Fibroblast of gingiva (primary cell): ENCODE results near the gene AFDN.

Experiments used
- DNase-seq: peaks from one replicate; pipeline ENCODE4 v3.0.0-alpha.2; 2011; ENCODE audit warnings: low read depth

AFDN gene

GRCh38 chr6:167826896-167827582 is at the start of gene AFDN:
Gene AFDN (plus strand): TSS chr6:167826911. CDS start chr6:167827133, 222 bp downstream.
- no peak for DNase-seq

DNA sequence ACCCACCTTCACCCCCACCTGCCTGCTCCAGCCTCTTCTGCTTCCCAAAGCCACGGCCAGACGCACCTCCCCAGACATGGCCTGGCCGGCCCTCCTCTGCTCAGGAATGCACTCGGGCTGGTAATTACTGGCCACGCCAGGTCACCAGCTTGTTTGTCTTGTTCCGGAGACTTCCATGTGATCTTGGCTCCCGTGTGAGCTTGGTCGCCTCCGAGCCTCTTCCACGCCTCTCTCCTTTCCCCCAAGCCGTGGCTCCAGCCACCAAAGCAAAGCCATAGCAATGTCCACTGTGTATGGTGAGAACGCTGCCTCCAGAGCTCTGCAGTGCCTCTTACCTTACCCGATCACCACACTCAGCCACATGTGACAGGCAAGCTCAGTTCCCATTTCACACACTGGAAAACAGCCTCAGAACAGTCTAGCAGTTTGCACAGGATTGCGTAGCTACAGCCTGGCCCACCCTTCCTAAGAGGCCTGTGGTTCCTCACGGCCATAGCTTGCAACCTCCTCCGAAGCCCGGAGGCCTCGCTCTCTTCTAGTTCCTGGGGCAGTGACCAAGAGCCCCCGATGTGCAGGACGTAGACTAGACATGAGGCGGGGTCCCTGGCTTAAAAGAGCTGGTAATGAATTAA is 48.1 kb upstream of the AFDN start:
- DNase-seq: no peak

DNA sequence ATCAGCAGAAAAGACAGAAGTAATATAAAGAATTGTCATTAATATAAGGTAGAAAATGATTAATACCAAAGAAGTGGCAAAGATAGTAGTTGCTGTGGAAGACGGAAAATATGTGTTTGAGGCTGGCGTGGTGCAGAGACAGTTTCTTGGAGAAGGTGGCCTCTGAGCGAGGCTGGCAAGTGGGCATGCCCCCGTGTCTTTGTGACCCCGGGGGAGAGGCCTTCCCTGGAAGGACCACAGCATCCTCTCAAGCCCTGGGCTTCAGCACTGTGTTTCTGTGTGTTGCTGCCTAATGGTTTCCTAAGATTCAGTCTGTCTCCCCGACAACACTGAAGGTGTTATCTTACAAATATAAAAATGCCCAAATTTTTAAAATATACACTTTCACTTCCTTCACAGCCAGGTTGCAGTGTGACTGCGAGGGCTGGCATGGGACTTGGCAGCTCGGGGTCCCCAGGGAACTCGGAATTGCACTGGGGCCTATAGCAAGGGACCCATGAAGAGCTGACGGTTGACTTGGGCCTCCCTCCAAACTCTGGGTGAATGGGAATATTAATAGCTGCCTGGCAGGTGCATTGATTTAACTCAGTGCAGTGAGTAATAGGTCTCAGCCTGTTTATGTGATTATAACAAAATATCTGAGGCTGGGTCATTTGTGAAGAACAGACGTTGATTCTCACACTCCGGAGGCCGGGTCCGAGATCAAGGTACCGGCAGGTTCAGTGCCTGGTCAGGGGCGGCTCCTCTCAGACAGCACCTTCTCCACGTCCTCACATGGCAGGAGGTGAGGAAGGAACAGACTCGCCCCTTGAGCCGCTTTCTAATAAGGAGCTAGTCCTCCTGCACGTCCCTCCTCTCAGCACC is 47.4 kb upstream of the AFDN start:
- DNase-seq: no peak

DNA sequence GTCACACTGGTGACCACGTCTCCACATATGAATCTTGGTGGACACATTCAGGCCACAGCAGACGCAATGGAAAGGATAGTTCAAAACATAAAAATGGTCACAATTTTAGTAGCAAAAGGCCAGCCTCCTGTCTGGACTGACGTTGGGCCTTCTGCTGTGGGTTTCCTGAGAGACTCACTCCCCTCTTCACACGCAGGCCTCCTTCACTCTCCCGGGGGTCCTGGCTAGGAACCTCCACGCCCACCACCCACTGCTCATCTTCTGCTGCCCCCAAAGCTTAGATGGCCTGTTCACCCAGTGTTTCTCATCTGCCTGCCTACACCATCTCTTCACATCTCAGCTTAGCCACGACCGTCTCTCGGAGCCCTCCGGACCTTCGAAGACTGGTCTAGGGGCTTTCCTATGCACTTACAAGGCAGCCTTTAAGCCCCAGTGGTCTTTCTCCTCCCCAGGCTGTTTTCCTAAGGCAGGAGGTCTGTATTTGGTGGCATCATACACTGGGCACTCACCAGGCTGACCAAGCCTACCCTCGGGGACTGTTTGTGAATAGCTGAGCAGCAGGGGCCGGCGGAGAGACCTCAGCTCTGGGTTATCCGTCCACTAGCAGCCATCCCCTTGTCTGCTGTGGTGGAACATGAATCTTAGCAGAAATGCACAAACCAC is 46.6 kb upstream of the AFDN start:
- DNase-seq: no peak

- DNase-seq: no peak
These were observed 45.5 kb upstream of the AFDN start for GRCh38 chr6:167781066-167781767.

GRCh38 chr6:167781868-167782267 is 44.8 kb upstream of the AFDN start:
- no peak for DNase-seq

DNA sequence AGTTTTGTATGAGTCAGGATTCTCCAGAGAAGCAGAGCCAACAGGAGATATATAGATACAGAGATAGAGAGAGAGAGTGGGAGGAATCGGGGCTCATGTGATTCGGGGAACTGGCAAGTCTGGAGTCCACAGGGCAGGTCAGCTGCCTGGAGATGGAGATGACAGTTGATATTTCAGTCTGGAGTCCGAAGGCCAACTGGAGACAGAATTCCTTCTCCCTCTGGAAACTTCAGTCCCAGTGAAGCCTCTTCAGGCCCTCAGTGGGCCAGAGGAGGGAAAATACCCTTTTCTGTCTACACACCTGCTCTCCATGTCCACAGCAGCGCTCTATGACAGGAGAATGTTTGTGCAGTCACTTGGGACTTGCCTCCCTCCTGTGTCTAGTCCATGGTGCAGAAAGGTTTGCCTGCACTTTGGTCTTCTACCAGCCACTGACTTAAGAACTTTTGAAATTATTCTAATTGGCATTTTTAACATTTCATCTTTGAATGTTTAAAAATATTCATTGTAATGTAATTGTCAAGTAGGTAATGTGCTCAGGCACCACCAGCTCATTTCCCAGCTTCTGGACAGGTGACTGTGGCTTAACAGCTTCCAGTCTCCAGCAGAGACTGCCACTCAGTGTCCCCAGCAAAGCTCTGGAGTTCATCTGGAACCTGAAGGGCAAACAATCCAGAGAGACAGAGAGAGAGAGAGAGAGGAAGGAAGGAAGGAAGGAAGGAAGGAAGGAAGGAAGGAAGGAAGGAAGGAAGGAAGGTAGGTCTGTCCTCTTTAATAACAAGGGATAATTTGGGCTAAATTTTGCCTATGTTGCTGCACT is 43.8 kb upstream of the AFDN start:
- DNase-seq: no peak

- no peak for DNase-seq
These were observed 39.6 kb upstream of the AFDN start for GRCh38 chr6:167786853-167787675.

DNA sequence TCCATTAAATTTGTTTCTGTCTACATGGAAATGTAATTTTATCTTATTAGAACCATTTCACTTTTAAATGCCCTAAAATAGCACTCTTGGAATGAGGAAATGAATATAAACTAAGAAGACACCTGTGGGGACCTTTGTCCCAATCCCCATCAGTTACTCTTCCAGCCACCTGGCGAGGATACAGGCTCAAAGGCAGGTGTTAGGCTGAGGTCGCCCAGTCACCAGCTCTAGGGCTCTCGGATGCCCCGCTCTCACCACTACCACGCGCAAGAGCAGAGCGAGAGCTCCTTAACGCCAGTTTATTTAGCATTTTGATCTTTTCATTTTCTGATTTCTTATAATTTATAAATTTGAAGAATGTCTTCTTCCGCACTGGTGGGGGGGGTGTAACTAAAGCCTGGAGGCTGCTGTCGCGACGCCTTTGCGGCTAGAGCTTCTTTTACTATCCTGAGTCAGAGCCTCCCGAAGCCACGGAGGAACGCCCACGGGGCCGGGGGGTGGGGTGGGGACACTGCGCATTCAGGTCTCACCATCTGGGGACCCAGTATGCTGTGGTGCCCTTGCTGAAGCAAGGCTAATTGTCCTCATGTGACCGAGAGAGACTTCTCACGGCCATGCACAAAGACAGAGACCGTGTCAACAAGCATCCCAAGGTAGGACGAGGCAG is 38.7 kb upstream of the AFDN start:
- DNase-seq: no peak

DNA sequence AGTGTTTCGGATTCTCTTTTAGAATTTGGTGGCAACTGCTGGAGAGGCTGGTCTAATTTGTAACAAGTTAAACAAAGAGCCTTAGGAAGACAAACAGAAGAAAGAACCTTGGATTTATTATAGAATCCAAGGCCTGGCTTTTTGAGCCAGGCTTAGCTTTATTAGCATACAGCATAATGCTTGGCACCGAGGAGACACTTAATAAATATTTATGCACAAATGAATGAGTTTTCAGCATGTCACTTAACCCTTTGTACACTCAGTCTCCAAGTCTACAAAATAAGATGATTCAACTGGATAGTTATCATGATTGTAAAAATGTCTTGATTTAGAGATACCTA is 38.2 kb upstream of the AFDN start:
- DNase-seq: no peak

DNA sequence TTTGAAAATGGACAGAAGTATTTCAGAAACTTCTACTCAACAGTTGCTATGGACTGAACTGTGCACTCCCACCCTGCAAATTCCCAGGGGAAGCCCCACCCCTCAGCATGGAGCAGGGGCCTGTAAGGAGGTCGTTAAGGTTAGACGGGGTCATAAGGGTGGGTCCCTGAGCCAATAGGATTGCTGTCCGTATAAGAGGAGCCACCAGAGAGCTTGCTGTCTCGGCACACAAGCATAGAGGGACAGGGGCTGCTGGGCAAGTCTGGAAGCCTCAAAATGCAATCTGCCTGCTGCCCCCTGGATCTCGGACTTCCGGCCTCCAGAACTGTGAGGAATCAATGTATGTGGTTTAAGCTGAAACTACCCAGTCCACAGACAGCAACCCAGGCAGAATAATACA is 37.4 kb upstream of the AFDN start:
- no peak for DNase-seq

DNA sequence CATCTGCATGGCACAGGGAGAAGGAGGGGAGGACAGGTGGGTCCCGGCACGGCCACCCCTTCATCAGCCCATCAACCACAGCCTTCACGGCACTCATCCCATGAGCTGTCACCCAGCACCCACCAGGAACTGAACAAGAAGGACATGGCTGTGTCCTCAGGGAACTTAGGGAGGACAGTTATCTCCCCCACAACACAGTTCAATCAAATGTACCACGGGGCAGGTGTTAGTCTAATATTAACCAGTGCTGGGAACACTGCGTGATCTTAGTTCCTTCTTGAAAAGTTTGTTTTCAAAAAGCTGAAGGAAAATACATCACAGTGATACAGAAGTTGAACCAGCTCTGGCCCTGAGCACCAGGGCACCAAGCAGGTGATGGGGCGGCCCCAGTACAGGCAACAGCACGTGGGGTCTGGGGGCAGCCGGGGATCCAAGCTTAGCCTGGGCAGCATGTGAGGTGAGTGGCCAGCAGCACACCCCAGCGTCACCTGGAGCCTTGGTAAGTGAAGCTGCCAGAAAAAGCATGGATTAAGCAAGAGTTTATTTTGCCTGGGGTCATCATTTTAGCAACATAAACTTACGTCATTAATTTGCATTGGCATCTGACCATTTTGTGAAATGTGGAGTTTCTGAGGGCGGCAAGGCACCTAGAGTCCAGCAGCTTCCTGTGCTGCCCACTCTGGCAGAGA is 35.5 kb upstream of the AFDN start:
- no peak for DNase-seq

DNA sequence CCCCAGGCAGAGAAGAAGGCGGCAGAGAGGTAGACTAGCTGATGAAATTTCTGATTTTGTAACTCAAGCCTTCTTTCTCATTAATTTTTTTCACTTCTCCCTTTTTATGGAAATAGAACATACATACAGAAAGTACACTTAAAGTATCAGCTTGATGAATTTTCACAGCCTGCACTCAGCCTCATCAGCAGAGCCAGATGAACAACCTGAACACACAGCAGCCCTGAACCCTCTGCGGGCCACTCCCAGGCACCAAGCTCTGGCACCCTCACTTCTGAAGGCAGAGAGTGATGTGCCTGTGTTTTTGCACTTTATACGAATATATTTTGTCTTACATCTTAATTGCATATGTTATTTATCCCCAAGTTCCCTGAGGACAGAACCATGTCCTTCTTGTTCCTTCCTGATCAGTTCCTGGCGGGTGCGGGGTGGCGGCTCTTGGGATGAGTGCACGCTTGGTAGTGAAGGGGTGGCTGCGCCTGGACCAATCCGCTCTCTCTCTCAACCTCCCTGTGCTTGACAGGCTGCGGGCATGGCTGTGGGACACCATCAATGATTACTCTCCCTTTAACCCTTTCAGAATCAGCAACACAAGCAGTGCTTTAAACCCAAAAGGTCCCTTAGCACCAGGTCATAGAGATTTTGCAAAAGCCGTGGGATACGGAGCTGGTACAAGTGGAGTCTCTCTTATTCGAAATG is 34.8 kb upstream of the AFDN start:
- DNase-seq: no peak

- no peak for DNase-seq
These were observed 33.3 kb upstream of the AFDN start for GRCh38 chr6:167793421-167793820.

GRCh38 chr6:167794161-167795157 is 32.3 kb upstream of the AFDN start:
- no peak for DNase-seq

- DNase-seq: no peak
These were observed 31.3 kb upstream of the AFDN start for GRCh38 chr6:167795321-167795811.

- no peak for DNase-seq
These were observed 30.9 kb upstream of the AFDN start for GRCh38 chr6:167795874-167796191.
